HUES64 (cell line): Measurements from ENCODE around the gene NID2.

Experiments
- H3K27ac ChIP-seq: 2 replicates; pipeline ENCODE4 v1.7.0; 2013; ENCODE audit warnings: low read depth, low read length, inconsistent platforms
- H3K27me3 ChIP-seq: 2 replicates; pipeline ENCODE4 v1.6.1; 2013; ENCODE audit warnings: mild to moderate bottlenecking, low read length; ENCODE audit not compliant: insufficient read depth
- H3K36me3 ChIP-seq: 2 replicates; pipeline ENCODE4 v1.6.1; 2013; ENCODE audit warnings: mild to moderate bottlenecking, low read length; ENCODE audit not compliant: insufficient read depth
- H3K4me1 ChIP-seq: 2 replicates; pipeline ENCODE4 v1.6.1; 2013; ENCODE audit warnings: mild to moderate bottlenecking, low read length, moderate library complexity; ENCODE audit not compliant: insufficient read depth
- H3K4me3 ChIP-seq: 2 replicates; pipeline ENCODE4 v1.5.1; 2013; ENCODE audit warnings: mild to moderate bottlenecking, low read length, moderate library complexity
- H3K9ac ChIP-seq: 2 replicates; pipeline ENCODE4 v1.6.1; 2013; ENCODE audit warnings: mild to moderate bottlenecking, low read depth, low read length
- H3K9me3 ChIP-seq: 2 replicates; pipeline ENCODE4 v1.6.1; 2013; ENCODE audit warnings: low read depth, low read length; ENCODE audit not compliant: insufficient read depth
- WGBS: fragments of 150-250, 120-280 bp; methylation state at CpG from one replicate; pipeline ENCODE4 v1.1.7; 2013; ENCODE audit warnings: missing lambda C conversion rate; 5-methylcytosine and 5-hydroxymethylcytosine counted together

The NID2 gene

DNA sequence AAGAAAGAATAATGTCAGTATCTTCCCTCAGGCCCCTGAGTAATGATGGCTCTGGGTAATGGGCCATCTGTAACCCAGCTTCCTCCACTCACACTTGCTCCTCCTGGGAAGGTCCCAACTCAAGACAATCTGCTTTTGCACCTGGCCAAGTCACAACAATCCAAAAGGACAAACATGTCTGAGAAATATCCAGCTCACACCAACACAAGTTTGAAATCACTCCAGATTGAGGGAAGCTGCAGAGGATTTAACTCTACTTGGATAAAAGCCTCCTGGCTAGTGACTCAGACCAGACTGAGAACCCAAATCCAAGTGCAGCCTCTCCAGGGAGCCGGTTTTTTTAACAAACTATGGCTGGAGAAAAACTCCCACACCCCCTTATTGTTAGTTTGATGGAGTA, 45.3 kb downstream of the NID2 start:
- Histone ChIP-seq H3K9ac (no peak overlapping the region), H3K27me3 (no peaks in the 10 kb centered on the region), H3K27ac (no peak overlapping the region)

DNA sequence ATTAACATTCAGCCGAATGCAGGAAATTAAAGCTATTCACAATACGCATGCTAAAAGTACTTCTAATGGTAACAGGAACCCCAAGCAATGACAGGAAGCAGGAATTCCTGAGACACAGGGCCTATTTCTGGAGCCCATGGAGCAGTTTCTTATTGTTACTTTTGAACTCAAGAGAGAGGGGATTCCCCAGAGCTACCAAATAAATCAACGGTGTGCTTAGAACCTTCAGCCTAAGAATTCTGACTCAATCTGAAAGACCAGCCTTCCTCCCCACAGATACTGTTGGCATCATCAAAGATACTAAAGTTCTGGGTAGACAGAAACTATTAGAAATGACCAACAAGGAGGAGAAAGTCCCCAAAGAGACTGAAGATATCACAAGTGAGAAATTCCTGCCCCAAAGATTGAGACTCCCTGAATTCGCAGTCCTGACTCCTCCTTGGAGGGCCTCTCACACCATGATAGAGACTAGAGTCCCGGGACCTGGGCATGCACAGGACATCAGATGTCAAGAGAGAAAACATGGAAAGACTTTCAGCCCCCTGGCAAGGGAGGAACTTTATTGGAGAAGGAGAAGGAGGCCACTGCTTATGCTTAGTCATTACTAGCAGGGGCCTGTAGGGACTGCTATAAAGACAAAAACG, 46.8 kb downstream of the NID2 start:
- no peak overlapping the region for H3K27ac ChIP-seq

More for the DNA sequence above, 45.3 kb downstream of the NID2 start:
- WGBS = 100% methylated on average over 1 of the region's 1 CpG
- Histone ChIP-seq H3K9me3 (peaks cover 5% of the 10 kb centered on the region; the same call in 1 of the 2 replicates), H3K4me1 (peaks cover 18% of the 10 kb centered on the region), H3K36me3 (no peaks in the 10 kb centered on the region), H3K4me3 (no peak overlapping the region)

DNA sequence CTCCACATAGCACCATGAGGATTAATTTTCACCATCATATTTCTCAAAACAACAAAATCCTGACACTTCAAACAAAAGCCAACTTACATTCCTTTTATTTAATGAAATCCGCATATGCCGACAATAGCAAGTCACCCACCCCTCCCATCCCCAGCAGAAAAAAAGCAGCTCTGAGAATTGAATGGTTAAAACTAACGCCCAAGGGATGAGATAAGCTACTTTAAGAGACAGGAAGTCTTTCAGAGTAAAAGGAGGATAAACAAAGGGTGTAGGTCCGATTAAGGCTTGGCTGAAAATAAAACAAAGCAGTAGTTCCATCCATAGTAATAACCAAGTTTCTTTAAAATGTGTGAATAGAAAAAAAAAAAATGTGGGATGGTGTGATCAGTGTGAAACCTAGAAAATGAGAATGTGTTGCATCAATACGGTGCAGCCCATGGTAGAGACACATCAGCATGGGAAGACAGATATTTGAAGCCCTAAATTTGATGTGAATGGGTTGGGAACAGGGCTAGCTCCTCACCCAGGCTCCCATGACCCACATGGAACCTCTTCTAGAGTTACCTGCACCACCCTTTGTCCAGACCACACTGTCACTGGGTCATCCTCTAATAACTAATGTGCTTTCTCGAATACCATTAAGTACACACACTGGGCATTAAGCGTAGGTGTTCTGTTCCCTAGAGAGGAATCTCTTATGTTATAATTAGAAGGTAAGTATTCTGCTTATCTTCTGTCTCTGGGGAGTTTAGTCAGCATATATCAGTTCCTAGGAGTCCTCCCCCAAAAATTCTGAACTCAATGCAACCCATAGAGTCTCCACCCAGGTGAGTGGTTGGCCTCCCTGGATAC, 47.8 kb downstream of the NID2 start:
- Histone ChIP-seq H3K9me3 (peaks cover 5% of the 10 kb centered on the region; the same call in 1 of the 2 replicates), H3K4me1 (peaks cover 20% of the 10 kb centered on the region), H3K27ac (0 out of 2 replicates have a peak overlapping the region, but pooled peaks have one; percentile 1), H3K27me3 (no peaks in the 10 kb centered on the region), H3K4me3 (no peak overlapping the region), H3K36me3 (no peaks in the 10 kb centered on the region), H3K9ac (no peak overlapping the region)
- WGBS = 61% methylated on average over 7 of the region's 7 CpGs

More for the DNA sequence above, 46.8 kb downstream of the NID2 start:
- H3K9ac ChIP-seq = no peak overlapping the region
- no peak overlapping the region for H3K4me3 ChIP-seq
- H3K9me3 ChIP-seq = peaks cover 5% of the 10 kb centered on the region; the same call in 1 of the 2 replicates
- 92% methylated on average over 6 of the region's 6 CpGs for WGBS
- H3K27me3 ChIP-seq = no peaks in the 10 kb centered on the region
- H3K36me3 ChIP-seq = no peaks in the 10 kb centered on the region
- peaks cover 18% of the 10 kb centered on the region for H3K4me1 ChIP-seq

DNA sequence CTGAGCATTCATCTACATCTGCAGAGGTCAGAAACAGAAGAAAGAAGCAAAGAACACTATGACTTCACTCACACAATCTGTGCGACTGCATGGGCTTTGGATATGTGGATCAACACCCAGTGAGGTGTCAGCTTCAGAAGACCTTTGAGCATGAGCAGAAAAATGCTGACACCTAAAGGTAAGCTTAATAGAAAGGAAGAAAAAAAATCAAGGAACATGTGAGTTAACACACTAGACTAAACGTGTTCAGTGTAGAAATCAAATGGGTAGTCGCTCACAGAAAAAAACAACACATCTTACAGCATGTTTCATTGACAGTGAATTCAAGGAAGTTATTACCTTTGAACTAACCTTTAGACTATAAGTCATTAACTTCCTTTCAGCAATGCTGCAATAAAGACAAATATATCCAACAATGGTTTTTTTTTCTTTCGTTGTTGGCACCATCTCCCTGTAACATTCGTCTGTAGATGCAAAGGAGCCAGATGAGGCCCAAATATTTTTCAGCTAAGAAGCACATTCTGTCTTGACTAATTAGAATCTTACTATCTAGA, 48.6 kb downstream of the NID2 start:
- no peak overlapping the region for H3K9ac ChIP-seq
- WGBS = 93% methylated on average over 5 of the region's 5 CpGs
- H3K4me1 ChIP-seq = peaks cover 25% of the 10 kb centered on the region

DNA sequence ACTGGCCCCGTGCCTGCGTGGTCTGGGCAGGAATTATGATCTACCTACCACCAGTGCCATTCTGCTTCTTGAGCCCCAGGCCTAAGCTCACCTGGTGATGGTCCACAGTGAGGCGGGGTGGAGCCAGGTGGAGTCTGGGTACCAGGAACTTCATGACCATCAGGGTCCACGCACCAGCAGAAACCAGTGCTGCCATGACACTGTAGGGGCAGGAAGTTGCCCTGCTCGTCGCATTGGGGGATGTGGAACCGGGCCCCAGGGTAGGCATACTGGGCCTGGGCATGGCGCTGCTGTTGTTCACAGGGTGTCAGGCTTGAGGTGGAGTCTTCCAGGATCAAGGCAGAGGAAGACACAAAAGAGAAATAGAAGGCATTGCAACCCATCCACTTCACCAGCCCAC, 49.9 kb downstream of the NID2 start:
- H3K9me3 ChIP-seq = no peaks in the 10 kb centered on the region; the same call in 1 of the 2 replicates
- H3K9ac ChIP-seq = no peak overlapping the region
- H3K27me3 ChIP-seq = no peaks in the 10 kb centered on the region
- H3K36me3 ChIP-seq = no peaks in the 10 kb centered on the region
- H3K27ac ChIP-seq = no peak overlapping the region
- 96% methylated on average over 8 of the region's 8 CpGs for WGBS
- H3K4me3 ChIP-seq = no peak overlapping the region
- peaks cover 28% of the 10 kb centered on the region for H3K4me1 ChIP-seq

More for the DNA sequence above, 48.6 kb downstream of the NID2 start:
- H3K27ac ChIP-seq = no peak overlapping the region
- H3K27me3 ChIP-seq = no peaks in the 10 kb centered on the region
- peaks cover 5% of the 10 kb centered on the region; the same call in 1 of the 2 replicates for H3K9me3 ChIP-seq
- no peak overlapping the region for H3K4me3 ChIP-seq
- H3K36me3 ChIP-seq = no peaks in the 10 kb centered on the region

DNA sequence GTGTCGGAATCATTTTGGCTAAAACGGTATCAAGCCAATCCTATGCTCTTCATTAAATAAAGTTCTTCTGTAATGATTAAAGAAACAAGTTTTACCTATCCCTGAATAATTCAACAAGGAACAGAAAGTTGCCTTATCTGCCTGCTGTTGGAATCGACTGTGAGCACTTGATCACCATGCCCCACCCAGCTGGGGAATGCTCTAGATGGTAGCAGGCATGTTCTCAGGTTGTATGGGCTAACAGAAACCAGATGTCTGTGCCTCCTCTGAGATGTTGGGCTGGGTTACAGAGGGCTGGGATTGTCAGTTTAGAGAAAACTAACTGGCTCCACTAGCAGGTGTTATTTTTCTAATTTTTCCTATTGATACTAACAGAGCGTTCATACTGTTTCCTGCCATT, 50.6 kb downstream of the NID2 start:
- Histone ChIP-seq H3K36me3 (no peaks in the 10 kb centered on the region), H3K9me3 (no peaks in the 10 kb centered on the region), H3K9ac (no peak overlapping the region), H3K4me1 (peaks cover 35% of the 10 kb centered on the region), H3K27ac (no peak overlapping the region), H3K27me3 (no peaks in the 10 kb centered on the region), H3K4me3 (no peak overlapping the region)
- 92% methylated on average over 3 of the region's 4 CpGs for WGBS

DNA sequence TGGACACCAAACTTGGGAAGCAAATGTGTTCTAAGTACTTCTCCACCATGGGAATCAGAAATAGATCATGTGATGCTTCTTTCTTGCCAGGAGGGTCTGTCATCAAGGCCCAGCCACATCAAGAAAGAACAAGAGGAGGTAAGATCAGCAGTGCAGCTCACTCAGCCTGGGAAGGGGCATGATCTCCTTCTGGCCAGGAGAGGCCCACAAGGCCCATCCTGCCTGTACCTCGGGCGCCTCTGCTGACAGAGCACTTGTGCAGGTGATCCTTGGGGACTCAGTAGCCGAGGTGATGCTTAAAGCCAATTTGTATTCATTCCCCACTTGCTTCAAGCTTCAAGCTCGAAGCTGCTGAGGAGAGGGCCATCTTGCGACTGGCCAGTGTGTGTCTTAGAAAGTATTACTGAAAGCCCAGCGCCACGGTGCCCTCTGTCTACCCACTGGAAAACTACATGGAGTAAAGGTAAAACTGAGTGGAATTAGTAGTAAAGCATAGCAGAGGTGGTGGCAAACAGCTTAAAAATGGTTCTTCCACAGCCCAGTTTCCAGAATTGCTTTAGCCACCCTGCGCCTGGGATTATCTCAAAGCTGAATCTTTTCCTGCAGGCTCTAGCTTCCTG, 53.3 kb downstream of the NID2 start:
- no peaks in the 10 kb centered on the region for H3K27me3 ChIP-seq
- H3K4me3 ChIP-seq = no peak overlapping the region
- no peak overlapping the region for H3K27ac ChIP-seq
- H3K9me3 ChIP-seq = no peaks in the 10 kb centered on the region
- no peak overlapping the region for H3K9ac ChIP-seq
- WGBS = 81% methylated on average over 8 of the region's 8 CpGs
- peaks cover 17% of the 10 kb centered on the region for H3K36me3 ChIP-seq
- peaks cover 28% of the 10 kb centered on the region for H3K4me1 ChIP-seq

DNA sequence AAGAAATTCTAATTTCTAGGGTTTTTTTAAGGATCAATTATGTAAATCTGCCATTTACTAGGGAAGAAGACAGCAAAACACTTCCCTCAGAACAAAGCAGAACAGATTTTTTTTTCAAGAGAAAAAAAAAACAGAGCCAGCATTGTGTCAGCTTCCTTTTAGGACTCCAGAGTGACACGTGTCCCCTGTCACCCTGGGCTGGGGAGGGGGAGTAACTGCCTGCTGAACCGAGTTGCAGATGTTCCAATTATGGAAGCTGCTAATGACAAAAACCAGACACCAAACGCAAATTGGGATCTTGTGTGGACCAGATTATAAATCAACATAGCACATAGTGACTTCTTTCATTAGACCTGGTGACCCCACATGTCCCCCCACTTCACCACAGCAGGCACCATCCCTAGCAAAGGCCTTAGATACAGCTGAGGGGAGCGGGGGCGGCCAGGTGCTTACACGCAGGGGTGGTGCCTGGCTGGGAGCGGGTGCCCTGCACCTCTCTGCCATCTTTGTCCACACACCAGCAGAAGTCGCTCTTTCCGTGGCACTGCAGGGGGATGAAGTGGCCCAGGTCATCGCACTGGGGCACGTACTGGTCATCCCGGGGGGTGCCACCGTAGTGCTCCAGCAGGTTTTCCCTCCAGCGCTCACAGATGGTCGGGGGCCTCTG, 54.1 kb downstream of the NID2 start:
- H3K4me1 ChIP-seq = peaks cover 26% of the 10 kb centered on the region
- H3K36me3 ChIP-seq = peaks cover 25% of the 10 kb centered on the region
- H3K9ac ChIP-seq = no peak overlapping the region
- H3K9me3 ChIP-seq = no peaks in the 10 kb centered on the region
- WGBS = 93% methylated on average over 15 of the region's 15 CpGs
- H3K4me3 ChIP-seq = no peak overlapping the region
- no peaks in the 10 kb centered on the region for H3K27me3 ChIP-seq
- no peak overlapping the region for H3K27ac ChIP-seq

DNA sequence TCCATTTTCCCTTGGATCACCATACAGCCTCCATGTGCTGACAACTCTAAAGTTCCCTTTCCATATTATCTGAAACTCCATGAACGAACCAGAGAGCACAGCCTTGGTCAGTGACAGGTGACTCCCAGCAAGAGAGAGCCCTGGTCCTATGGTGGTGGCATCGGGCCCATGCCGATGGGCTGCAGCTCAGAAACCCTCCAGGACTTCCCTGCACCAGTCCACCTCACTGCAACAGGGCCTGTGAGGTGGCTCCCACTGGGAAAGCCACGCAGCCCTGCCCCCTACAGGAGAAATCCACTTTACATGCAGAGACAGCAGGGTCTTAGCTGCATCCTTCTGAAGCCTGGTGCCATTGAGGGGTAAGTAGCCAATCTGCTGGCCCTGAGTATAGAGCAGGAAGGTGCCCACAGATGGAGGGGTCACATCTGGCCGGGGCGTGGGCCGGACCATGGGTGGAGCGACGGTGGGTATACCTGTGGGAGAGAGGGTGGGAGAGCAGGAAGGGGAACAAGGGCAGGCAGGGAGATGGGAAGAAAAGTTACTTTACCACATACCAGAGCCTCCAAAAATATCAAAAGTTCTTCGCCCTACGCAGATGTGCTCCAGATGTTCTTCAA, 54.8 kb downstream of the NID2 start:
- Histone ChIP-seq H3K36me3 (peaks cover 31% of the 10 kb centered on the region), H3K27me3 (no peaks in the 10 kb centered on the region), H3K9me3 (no peaks in the 10 kb centered on the region), H3K4me3 (no peak overlapping the region), H3K27ac (no peak overlapping the region), H3K4me1 (peaks cover 26% of the 10 kb centered on the region), H3K9ac (no peak overlapping the region)
- 72% methylated on average over 9 of the region's 11 CpGs for WGBS

DNA sequence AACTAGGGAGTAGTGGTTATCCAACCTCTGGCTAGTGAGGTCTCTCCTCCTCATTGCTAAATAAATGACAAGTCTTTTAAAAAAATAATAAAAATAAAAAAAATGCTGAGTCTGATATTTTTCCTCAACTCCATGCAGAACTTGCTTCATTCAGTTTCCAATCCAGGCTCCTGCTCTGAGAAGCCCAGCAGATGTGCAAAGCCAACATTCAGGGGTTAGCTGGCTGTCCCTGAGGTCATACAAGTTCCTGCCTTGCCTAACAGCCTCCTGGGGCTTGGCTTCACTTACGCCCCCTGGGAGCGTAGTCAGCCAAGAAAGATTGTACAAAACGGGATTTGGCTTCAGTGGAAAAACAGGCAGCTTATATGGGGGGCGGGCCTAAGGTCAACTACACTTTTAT, 56.2 kb downstream of the NID2 start:
- Histone ChIP-seq H3K9me3 (no peaks in the 10 kb centered on the region), H3K4me1 (peaks cover 26% of the 10 kb centered on the region), H3K36me3 (peaks cover 46% of the 10 kb centered on the region), H3K4me3 (no peak overlapping the region), H3K9ac (no peak overlapping the region), H3K27me3 (no peaks in the 10 kb centered on the region), H3K27ac (no peak overlapping the region; the same call in 1 of the 2 replicates)
- WGBS = 70% methylated on average over 4 of the region's 4 CpGs
